ENCODE measurements around the gene HOXD9.

Gene HOXD9

DNA sequence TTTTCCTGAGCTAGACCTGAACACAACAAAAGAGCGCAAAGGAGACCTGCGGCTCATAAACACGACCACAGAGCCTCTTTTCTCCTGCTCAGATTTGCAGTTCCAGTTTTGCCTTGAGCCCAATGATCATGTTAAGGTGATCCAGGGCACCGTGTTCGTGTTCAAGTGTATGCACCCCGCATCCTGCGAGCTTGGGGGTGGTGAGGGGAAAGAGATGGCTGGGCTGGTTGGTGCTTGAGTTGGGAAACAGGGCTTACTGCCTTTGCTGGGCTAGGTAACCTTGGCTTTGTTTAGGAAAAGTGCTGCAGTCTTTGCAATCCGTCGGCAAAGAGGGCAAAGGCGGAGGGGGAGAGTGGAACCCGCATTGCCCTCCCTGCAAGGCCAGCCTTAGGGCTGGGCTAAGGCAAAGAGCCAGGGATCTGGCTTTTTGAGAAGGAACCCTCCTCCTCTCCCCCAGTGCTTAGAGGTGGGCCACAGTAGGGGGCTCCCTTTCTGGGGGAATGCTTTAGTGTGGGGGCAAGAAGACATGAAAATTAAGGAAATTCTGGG is 4.6 kb upstream of the HOXD9 start:
- H3K27ac ChIP-seq (ENCODE audit: insufficient read depth in 1 of 2, low read depth in 1 of 2, low read length in 2 of 2, poor library complexity in 1 of 2, severe bottlenecking in 2 of 2), result no peak overlapping the region
- ChIA-PET POLR2A (no interaction called here), CTCF (interaction anchor here (1.0 to 1.1 kb wide), 3 partner anchors 9 to 516 kb away, joined by 3 to 4 read pairs (median 3); no protein-coding TSS in a partner anchor)
- 6% methylated on average over 11 of the region's 11 CpGs for WGBS (ENCODE audit: insufficient coverage)
- peaks cover 0 to 12% (median 0%) of the 10 kb centered on the region in 5 experiments for H3K9me3 ChIP-seq (ENCODE audit: control extremely low read depth in 1 of 5, control insufficient read depth in 4 of 5, insufficient read depth in 2 of 5, low read depth in 1 of 5, low read length in 4 of 5)
- H3K36me3 ChIP-seq (ENCODE audit: control insufficient read depth in 4 of 4, insufficient read depth in 4 of 4, low read length in 3 of 4), result no peaks in the 10 kb centered on the region
- DNase-seq, result no peak
- H3K4me3 ChIP-seq (ENCODE audit: control insufficient read depth in 1 of 7, extremely low read depth in 1 of 7, insufficient read depth in 4 of 7, low read depth in 2 of 7, low read length in 6 of 7), result no peak overlapping the region
- H3K4me1 ChIP-seq (ENCODE audit: control extremely low read depth in 1 of 4, control insufficient read depth in 4 of 4, insufficient read depth in 4 of 4, low read length in 3 of 4), result peaks cover 0 to 8% (median 8%) of the 10 kb centered on the region in 4 experiments
- peaks cover 19 to 100% (median 77%) of the 10 kb centered on the region in 5 experiments for H3K27me3 ChIP-seq (replicated peaks in 2 of 5; ENCODE audit: control insufficient read depth in 4 of 5, insufficient read depth in 5 of 5, low read length in 4 of 5)

DNA sequence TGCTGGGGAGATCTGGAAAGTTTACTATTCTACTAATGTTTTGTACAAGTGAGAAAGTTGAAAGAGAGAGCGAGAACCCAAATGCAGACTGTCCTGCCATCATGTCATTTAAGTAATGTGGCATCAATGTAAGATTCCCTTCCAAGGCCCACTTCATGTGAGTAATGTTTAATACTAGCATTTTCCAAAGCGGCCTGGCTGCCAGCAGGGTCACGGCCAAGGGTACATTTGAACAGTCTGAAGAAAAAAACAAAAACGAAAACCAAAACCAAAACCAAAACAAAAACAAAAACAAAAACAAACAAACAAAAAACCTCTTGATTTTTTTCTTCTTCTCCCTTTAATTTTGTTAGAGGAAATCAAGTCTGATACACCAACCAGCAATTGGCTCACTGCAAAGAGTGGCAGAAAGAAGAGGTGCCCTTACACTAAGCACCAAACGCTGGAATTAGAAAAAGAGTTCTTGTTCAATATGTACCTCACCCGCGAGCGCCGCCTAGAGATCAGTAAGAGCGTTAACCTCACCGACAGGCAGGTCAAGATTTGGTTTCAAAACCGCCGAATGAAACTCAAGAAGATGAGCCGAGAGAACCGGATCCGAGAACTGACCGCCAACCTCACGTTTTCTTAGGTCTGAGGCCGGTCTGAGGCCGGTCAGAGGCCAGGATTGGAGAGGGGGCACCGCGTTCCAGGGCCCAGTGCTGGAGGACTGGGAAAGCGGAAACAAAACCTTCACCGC is 3.7 kb upstream of the HOXD9 start:
- no peaks in the 10 kb centered on the region for H3K36me3 ChIP-seq (ENCODE audit: control insufficient read depth in 4 of 4, insufficient read depth in 4 of 4, low read length in 3 of 4)
- H3K27me3 ChIP-seq (replicated peaks in 2 of 5; ENCODE audit: control insufficient read depth in 4 of 5, insufficient read depth in 5 of 5, low read length in 4 of 5), result peaks cover 16 to 100% (median 73%) of the 10 kb centered on the region in 5 experiments
- no peak overlapping the region for H3K27ac ChIP-seq (ENCODE audit: insufficient read depth in 1 of 2, low read depth in 1 of 2, low read length in 2 of 2, poor library complexity in 1 of 2, severe bottlenecking in 2 of 2)
- ChIA-PET POLR2A (no interaction called here), CTCF (no interaction called here)
- peak; percentile 63 to 78 (median 77) for DNase-seq
- H3K9me3 ChIP-seq (ENCODE audit: control extremely low read depth in 1 of 5, control insufficient read depth in 4 of 5, insufficient read depth in 2 of 5, low read depth in 1 of 5, low read length in 4 of 5), result peaks cover 0 to 12% (median 0%) of the 10 kb centered on the region in 5 experiments
- H3K4me3 ChIP-seq (ENCODE audit: control insufficient read depth in 1 of 7, extremely low read depth in 1 of 7, insufficient read depth in 4 of 7, low read depth in 2 of 7, low read length in 6 of 7), result no peak overlapping the region
- peaks cover 0 to 12% (median 10%) of the 10 kb centered on the region in 4 experiments for H3K4me1 ChIP-seq (ENCODE audit: control extremely low read depth in 1 of 4, control insufficient read depth in 4 of 4, insufficient read depth in 4 of 4, low read length in 3 of 4)
- WGBS (ENCODE audit: insufficient coverage), result 8% methylated on average over 16 of the region's 24 CpGs

DNA sequence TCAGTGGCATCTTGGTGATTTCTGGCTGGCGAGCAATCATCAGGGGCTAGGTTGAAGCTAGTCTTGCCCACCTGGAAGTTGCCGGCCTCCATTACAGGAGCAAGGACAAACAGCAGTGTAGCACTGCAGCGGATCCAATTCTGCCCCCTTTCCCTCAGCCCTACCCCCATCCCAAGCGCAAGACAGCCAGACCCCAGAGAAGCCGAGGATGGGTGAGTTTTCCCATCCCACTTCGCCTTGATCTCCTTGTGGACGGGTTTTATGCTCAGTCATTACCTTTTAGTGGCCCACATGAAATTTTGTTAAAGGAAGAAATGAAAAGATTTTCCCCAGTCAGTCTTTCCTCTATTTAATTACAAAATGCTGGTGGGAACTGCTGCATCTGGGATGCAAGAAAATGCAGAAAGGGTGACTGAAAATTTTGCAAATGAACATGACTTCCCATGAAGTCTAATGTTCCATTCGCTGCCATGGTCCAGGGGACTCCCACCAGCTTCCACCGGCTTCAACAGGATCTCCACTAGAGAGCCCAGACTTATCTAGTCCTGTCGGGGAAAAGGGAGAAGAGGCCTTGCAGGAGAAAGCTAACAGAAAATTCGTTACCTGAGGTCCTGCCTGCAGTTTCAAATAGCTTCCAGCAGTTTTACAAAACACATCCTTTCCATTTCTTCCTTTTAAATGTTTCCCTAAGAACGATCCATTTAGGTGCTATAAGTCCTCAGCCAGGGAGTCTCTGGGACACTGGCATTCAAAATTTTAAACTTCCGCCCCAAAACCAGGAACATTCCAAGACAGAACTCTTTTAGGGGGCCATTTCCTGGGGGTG is 1.9 kb upstream of the HOXD9 start:
- peaks cover 12 to 100% (median 72%) of the 10 kb centered on the region in 5 experiments for H3K27me3 ChIP-seq (replicated peaks in 2 of 5; ENCODE audit: control insufficient read depth in 4 of 5, insufficient read depth in 5 of 5, low read length in 4 of 5)
- CTCF ChIA-PET, result interaction anchor here (0.7 to 5.2 kb wide), 11 partner anchors 7 to 531 kb away, joined by 3 to 26 read pairs (median 5); no protein-coding TSS in a partner anchor
- H3K9me3 ChIP-seq (ENCODE audit: control extremely low read depth in 1 of 5, control insufficient read depth in 4 of 5, insufficient read depth in 2 of 5, low read depth in 1 of 5, low read length in 4 of 5), result peaks cover 0 to 9% (median 0%) of the 10 kb centered on the region in 5 experiments
- POLR2A ChIA-PET, result interaction anchor here (0.9 kb wide), 1 partner anchor 9 kb away, joined by 3 read pairs; no protein-coding TSS in a partner anchor
- no peak for DNase-seq
- H3K4me1 ChIP-seq (ENCODE audit: control extremely low read depth in 1 of 4, control insufficient read depth in 4 of 4, insufficient read depth in 4 of 4, low read length in 3 of 4), result peaks cover 0 to 12% (median 10%) of the 10 kb centered on the region in 4 experiments
- WGBS (ENCODE audit: insufficient coverage), result 11% methylated on average over 7 of the region's 13 CpGs
- H3K36me3 ChIP-seq (ENCODE audit: control insufficient read depth in 4 of 4, insufficient read depth in 4 of 4, low read length in 3 of 4), result no peaks in the 10 kb centered on the region
- no peak overlapping the region for H3K27ac ChIP-seq (ENCODE audit: insufficient read depth in 1 of 2, low read depth in 1 of 2, low read length in 2 of 2, poor library complexity in 1 of 2, severe bottlenecking in 2 of 2)
- H3K4me3 ChIP-seq (ENCODE audit: control insufficient read depth in 1 of 7, extremely low read depth in 1 of 7, insufficient read depth in 4 of 7, low read depth in 2 of 7, low read length in 6 of 7), result no peak overlapping the region

DNA sequence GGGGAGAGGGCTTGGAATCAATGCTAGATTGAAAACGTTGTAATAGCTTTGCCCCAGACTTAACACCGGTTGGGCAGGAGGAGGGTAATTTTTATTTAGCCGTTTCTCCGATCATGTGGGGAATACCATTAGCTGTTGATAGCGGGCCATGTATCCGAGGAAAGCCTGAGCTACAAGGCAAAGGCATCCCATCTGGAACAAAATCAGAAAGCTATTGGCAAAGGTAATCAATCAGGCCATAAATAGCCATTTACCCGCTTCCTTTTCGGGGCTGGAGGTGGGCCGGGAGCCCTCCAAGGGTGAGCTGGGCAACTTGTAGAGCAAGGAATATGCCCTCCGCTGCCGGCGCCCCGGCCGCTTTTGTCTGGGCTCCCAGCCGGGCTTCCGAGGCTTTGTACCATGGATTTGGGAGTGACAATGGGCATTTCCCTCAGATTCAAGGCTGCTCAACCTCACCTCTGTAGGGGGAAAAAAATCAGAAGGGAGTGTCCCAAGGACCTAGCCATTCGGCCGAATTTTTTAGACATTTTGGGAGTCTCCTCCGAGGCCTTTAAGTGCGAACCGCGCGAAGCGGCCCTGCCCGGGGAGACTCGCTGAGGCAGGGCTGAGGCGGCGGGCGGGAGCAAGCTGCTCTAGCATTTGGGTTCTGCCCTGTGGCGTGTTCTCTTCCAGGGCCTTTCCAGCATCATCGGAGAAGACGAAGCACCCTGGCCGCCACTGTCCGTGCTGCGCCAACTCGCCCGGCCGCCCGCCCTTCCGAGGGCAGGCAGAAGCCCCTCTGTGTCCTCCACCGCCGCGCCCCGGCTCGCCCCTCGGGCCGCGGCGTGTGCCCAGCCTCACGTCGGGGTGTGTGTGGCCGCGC is 1.1 kb upstream of the HOXD9 start:
- ChIA-PET CTCF (interaction anchor here (1.0 to 5.2 kb wide), 9 partner anchors 8 to 531 kb away, joined by 3 to 26 read pairs (median 6); no protein-coding TSS in a partner anchor), POLR2A (no interaction called here)
- H3K36me3 ChIP-seq (ENCODE audit: control insufficient read depth in 4 of 4, insufficient read depth in 4 of 4, low read length in 3 of 4), result no peaks in the 10 kb centered on the region
- 10% methylated on average over 45 of the region's 53 CpGs for WGBS (ENCODE audit: insufficient coverage)
- H3K27ac ChIP-seq (ENCODE audit: insufficient read depth in 1 of 2, low read depth in 1 of 2, low read length in 2 of 2, poor library complexity in 1 of 2, severe bottlenecking in 2 of 2), result no peak overlapping the region
- peaks cover 0 to 12% (median 10%) of the 10 kb centered on the region in 4 experiments for H3K4me1 ChIP-seq (ENCODE audit: control extremely low read depth in 1 of 4, control insufficient read depth in 4 of 4, insufficient read depth in 4 of 4, low read length in 3 of 4)
- no peak overlapping the region for H3K4me3 ChIP-seq (ENCODE audit: control insufficient read depth in 1 of 7, extremely low read depth in 1 of 7, insufficient read depth in 4 of 7, low read depth in 2 of 7, low read length in 6 of 7)
- no peak for DNase-seq
- H3K9me3 ChIP-seq (ENCODE audit: control extremely low read depth in 1 of 5, control insufficient read depth in 4 of 5, insufficient read depth in 2 of 5, low read depth in 1 of 5, low read length in 4 of 5), result peaks cover 0 to 9% (median 0%) of the 10 kb centered on the region in 5 experiments
- H3K27me3 ChIP-seq (replicated peaks in 2 of 5; ENCODE audit: control insufficient read depth in 4 of 5, insufficient read depth in 5 of 5, low read length in 4 of 5), result peaks cover 18 to 100% (median 73%) of the 10 kb centered on the region in 5 experiments

DNA sequence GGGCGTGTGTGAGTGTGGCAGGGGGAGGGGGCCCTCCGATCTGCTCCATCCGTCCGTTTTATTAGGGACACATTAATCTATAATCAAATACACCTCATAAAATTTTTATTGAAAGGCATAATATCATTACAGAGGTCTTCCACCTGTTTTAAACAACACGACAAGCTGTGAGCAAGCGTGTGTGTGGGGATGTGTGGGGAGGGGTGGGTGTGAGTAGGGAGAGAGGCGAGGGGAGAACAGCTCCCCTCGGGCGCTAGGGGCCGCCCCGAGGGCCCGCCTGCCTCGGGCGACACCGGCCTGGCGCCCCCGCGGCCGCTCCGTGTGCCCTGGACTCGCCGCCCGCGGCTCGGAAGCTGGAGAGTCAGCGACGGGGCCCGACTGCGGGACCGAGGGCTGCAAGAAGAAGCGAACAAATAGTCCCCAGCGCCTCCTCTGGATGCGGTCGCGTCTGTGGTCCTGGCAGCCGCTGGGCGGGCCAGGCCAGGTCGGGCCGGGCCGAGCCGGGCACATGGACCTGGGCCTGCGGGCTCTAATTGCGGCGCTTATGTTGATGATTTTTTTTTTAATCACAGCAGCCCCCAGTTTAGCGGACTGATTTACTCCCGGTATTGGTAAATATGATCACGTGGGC is 352 bp upstream of the HOXD9 start:
- Histone ChIP-seq H3K4me1 (ENCODE audit: control extremely low read depth in 1 of 4, control insufficient read depth in 4 of 4, insufficient read depth in 4 of 4, low read length in 3 of 4) (peaks cover 0 to 12% (median 10%) of the 10 kb centered on the region in 4 experiments), H3K9me3 (ENCODE audit: control extremely low read depth in 1 of 5, control insufficient read depth in 4 of 5, insufficient read depth in 2 of 5, low read depth in 1 of 5, low read length in 4 of 5) (peaks cover 0 to 3% (median 0%) of the 10 kb centered on the region in 5 experiments), H3K27ac (ENCODE audit: insufficient read depth in 1 of 2, low read depth in 1 of 2, low read length in 2 of 2, poor library complexity in 1 of 2, severe bottlenecking in 2 of 2) (no peak overlapping the region), H3K4me3 (ENCODE audit: control insufficient read depth in 1 of 7, extremely low read depth in 1 of 7, insufficient read depth in 4 of 7, low read depth in 2 of 7, low read length in 6 of 7) (peak overlapping the region in 3 of 7 experiments; percentile 19 to 50 (median 45)), H3K27me3 (replicated peaks in 2 of 5; ENCODE audit: control insufficient read depth in 4 of 5, insufficient read depth in 5 of 5, low read length in 4 of 5) (peaks cover 18 to 99% (median 71%) of the 10 kb centered on the region in 5 experiments), H3K36me3 (ENCODE audit: control insufficient read depth in 4 of 4, insufficient read depth in 4 of 4, low read length in 3 of 4) (no peaks in the 10 kb centered on the region)
- DNase-seq, result no peak
- ChIA-PET CTCF (interaction anchor here (0.6 to 5.2 kb wide), 7 partner anchors 10 to 1412 kb away, joined by 3 to 26 read pairs (median 5); no protein-coding TSS in a partner anchor), POLR2A (no interaction called here)
- 4% methylated on average over 40 of the region's 47 CpGs for WGBS (ENCODE audit: insufficient coverage)
